ENCODE measurements around the gene LGALS3. TPM values are rescaled to one million over a fixed set of nuclear protein-coding genes. Genes with fewer than 3 reads are reported as not detected.
"Not testable (repeated sequence)": the region's sequence is repeated elsewhere in the genome, so short reads cannot be mapped to it uniquely, and the experiment has no call there.

LGALS3 gene
- total RNA-seq: 194 TPM
- long read RNA-seq, transcript LGALS3-201 (6 exons, 1,146 nt): major isoform, 258 of 296 reads
- long read RNA-seq, partial matches to known transcripts: 2 of 296 reads
- long read RNA-seq, other reads (novel, unspliced or antisense): 32 of 296 reads

DNA sequence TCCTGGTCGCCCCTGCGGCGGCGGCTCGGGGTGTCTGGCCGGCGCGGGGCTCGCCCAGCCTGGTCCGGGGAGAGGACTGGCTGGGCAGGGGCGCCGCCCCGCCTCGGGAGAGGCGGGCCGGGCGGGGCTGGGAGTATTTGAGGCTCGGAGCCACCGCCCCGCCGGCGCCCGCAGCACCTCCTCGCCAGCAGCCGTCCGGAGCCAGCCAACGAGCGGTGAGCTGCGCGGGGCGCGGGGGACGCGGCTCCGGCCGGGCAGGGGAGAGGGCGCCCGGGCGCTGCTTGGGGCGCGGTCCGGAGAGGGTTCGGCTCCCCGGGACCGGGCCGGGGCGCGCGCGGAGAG, at the start of gene LGALS3:
Gene LGALS3, plus strand, starts transcription at position 167 of the 342 bp plus-strand sequence. CDS start 8,122 bp downstream, outside the sequence.
- Histone ChIP-seq H3K27ac (replicated peaks) (peak within 1 kb of the TSS; percentile 95), H3K4me3 (peak within 1 kb of the TSS; percentile 80), H3K36me3 (peaks cover 12% of the 10 kb centered on the region), H3K27me3 (ENCODE audit: low read depth) (no peaks in the 10 kb centered on the region), H3K9me3 (replicated peaks) (no peaks in the 10 kb centered on the region), H3K4me1 (peaks cover 96% of the 10 kb centered on the region)
- DNase-seq: peak; percentile 84
- TF ChIP-seq, protein P1, sequence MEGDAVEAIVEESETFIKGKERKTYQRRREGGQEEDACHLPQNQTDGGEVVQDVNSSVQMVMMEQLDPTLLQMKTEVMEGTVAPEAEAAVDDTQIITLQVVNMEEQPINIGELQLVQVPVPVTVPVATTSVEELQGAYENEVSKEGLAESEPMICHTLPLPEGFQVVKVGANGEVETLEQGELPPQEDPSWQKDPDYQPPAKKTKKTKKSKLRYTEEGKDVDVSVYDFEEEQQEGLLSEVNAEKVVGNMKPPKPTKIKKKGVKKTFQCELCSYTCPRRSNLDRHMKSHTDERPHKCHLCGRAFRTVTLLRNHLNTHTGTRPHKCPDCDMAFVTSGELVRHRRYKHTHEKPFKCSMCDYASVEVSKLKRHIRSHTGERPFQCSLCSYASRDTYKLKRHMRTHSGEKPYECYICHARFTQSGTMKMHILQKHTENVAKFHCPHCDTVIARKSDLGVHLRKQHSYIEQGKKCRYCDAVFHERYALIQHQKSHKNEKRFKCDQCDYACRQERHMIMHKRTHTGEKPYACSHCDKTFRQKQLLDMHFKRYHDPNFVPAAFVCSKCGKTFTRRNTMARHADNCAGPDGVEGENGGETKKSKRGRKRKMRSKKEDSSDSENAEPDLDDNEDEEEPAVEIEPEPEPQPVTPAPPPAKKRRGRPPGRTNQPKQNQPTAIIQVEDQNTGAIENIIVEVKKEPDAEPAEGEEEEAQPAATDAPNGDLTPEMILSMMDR (IDR thresholded peaks at IDR 0.05; ENCODE audit: borderline replicate concordance): no peak
- intact Hi-C loops (cut with micrococcal nuclease): no loop called here

DNA sequence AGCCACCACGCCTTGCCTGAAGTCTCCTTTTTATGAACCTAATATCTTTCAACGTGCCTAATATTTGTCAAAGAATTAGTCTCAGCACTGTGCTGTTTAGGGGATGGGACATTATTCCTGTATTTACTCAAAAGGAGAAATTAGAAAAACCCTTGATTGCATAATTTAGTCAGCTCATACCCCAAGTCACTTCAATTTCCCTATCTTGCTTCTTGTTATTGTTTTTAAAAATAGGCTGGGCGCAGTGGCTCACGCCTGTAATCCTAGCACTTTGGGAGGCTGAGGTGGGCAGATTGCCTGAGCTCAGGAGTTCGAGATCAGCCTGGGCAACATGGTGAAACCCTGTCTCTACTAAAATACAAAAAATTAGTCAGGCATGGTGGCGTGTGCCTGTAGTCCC, 49.1 kb upstream of the LGALS3 start:
- H3K27me3 ChIP-seq (ENCODE audit: low read depth); intact Hi-C loops (cut with micrococcal nuclease); H3K4me3 ChIP-seq: not testable (repeated sequence)

DNA sequence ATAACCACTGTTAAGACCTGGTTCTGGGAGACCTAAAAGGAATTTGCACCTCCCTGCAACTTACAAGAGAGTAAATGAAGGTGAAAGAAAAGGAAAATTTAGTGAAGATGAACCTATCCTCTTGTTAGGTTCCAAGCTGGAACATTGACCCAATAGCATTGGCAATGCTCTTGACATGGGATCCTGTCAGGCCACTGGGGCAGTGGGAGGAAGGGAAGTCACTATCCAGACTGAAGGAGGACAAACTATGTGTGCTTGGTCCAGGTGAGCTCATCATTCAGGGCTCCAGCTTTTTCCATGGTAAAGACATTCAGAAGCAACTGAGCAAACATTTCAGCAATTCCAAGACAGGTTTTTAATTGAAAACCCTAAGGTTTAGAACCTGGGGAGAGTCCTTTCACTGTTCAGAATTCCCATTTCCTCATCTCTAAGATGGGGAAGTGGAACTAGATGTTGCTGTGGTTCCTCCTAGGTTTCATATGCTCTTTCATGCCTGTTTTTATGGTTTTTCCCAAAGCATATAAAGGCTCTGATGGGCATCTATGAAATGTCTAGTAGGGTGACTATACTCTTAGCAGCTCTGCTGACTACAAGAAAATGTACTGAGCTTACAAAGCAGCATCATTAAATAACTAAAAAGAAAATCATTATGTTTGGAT, 44.5 kb upstream of the LGALS3 start:
- intact Hi-C loops (cut with micrococcal nuclease): no loop called here
- TF ChIP-seq, protein P1 (IDR thresholded peaks at IDR 0.05; ENCODE audit: borderline replicate concordance): no peak
- H3K9me3 ChIP-seq (replicated peaks): no peaks in the 10 kb centered on the region
- peaks cover 3% of the 10 kb centered on the region for H3K4me1 ChIP-seq
- no peak overlapping the region for H3K4me3 ChIP-seq
- no peak for DNase-seq
- no peaks in the 10 kb centered on the region for H3K36me3 ChIP-seq
- H3K27me3 ChIP-seq (ENCODE audit: low read depth): no peaks in the 10 kb centered on the region
- H3K27ac ChIP-seq (replicated peaks): no peak overlapping the region

More for the DNA sequence above, 49.1 kb upstream of the LGALS3 start:
- not testable (repeated sequence) for H3K36me3 ChIP-seq; DNase-seq; H3K9me3 ChIP-seq (replicated peaks); H3K4me1 ChIP-seq; H3K27ac ChIP-seq (replicated peaks)

DNA sequence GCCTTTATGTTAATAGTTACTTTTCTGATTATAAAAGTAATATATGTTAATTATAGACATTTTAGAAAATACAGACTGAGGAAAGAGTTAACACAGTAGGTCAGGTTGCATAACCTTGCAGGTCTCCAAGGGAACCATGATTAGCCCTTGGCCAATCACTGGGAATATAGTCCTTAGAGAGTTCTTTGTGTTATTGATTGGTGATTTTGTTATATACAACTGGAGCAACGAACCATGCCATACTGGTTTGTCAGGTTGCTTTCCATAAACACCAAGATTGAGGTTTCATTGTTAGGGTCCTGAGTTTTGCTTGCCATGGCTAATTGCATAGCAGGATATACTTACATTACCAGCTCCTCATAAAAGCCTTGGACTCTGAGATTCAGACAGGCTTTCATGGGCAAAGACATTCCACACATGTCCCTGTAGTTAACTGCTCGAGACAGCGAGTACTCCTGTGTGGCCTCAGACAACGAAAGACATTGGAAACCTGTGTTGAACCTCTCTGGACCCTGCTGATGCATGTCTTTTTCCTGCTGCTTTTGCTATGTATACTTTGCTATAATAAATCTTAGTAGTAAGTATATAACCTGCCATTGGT, 43.9 kb upstream of the LGALS3 start:
- Histone ChIP-seq H3K27me3 (ENCODE audit: low read depth) (no peaks in the 10 kb centered on the region), H3K4me1 (peaks cover 3% of the 10 kb centered on the region), H3K27ac (replicated peaks) (no peak overlapping the region), H3K9me3 (replicated peaks) (no peaks in the 10 kb centered on the region), H3K36me3 (no peaks in the 10 kb centered on the region), H3K4me3 (no peak overlapping the region)
- no peak for DNase-seq
- TF ChIP-seq, protein P1 (IDR thresholded peaks at IDR 0.05; ENCODE audit: borderline replicate concordance): no peak
- intact Hi-C loops (cut with micrococcal nuclease): no loop called here

DNA sequence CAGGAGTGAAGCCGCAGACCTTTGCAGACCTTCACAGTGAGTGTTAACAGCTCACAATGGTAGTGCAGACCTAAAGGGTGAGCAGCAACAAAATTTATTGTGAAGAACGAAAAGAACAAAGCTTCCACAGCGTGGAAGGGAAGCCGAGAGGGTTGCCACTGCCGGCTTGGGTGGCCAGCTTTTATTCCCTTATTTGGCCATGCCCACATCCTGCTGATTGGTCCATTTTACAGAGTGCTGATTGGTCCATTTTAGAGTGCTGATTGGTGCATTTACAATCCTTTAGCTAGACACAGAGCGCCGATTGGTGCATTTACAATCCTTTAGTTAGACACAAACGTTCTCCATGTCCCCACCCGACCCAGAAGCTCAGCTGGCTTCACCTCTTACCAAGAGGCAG, 42.1 kb upstream of the LGALS3 start:
- TF ChIP-seq, protein P1 (IDR thresholded peaks at IDR 0.05; ENCODE audit: borderline replicate concordance): no peak
- intact Hi-C loops (cut with micrococcal nuclease): no loop called here
- no peaks in the 10 kb centered on the region for H3K27me3 ChIP-seq (ENCODE audit: low read depth)
- H3K4me1 ChIP-seq: peaks cover 9% of the 10 kb centered on the region
- no peaks in the 10 kb centered on the region for H3K36me3 ChIP-seq
- no peaks in the 10 kb centered on the region for H3K9me3 ChIP-seq (replicated peaks)
- H3K4me3 ChIP-seq: no peak overlapping the region
- no peak for DNase-seq
- no peak overlapping the region for H3K27ac ChIP-seq (replicated peaks)

DNA sequence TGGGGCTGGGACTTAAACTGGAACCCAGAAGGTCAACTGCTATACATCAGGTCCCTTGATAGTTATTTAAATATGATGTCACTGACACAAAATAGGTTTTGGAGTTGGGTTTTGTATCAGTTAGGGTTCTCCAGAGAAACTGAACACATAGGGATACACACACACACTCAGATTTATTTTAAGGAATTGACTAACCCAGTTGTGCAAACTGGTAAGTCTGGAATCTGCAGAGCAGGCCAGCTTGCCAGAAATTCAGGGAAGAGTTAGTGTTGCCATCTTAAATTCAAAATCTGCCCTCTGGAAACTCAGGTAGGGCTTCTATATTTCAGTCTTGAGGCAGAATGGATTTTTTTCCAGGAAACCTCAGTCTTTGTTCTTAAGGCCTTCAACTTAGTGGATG, 40.7 kb upstream of the LGALS3 start:
- Histone ChIP-seq H3K27me3 (ENCODE audit: low read depth) (no peaks in the 10 kb centered on the region), H3K4me1 (peaks cover 12% of the 10 kb centered on the region), H3K4me3 (no peak overlapping the region), H3K36me3 (no peaks in the 10 kb centered on the region), H3K9me3 (replicated peaks) (no peaks in the 10 kb centered on the region), H3K27ac (replicated peaks) (no peak overlapping the region)
- no peak for DNase-seq
- TF ChIP-seq, protein P1 (IDR thresholded peaks at IDR 0.05; ENCODE audit: borderline replicate concordance): no peak
- intact Hi-C loops (cut with micrococcal nuclease): no loop called here
